ENCODE measurements around the gene KCNN3. TPM values are rescaled to one million over a fixed set of nuclear protein-coding genes. Genes with fewer than 3 reads are reported as not detected.

KCNN3 gene
- total RNA-seq, 2 donors from 2014 or later: 0.04 to 0.32 TPM

DNA sequence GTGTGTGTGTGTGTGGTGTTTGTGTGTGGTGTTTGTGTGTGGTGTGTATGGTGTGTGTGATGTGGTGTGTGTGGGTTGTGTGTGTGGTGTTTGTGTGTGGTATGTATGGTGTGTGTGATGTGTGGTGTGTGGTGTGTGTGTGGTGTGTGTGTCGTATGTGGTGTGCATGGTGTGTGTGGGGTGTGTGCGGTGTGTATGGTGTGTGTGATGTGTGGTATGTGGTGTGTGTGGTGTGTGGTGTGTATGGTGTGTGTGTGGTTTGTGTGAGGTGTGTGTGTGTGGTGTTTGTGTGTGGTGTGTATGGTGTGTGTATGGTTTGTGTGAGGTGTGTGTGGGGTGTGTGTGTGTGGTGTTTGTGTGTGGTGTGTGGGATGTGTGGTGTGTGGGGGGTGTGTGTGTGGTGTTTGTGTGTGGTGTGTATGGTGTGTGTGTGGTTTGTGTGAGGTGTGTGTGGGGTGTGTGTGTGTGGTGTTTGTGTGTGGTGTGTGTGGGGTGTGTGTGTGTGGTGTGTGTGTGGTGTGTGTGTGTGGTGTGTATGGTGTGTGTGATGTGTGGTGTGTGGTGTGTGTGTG, 155.9 kb downstream of the KCNN3 start:
- ATAC-seq: peak in 1 of 2 donors; percentile 47
- H3K9me3 Mint-ChIP-seq: no peaks in the 10 kb centered on the region
- no peak overlapping the region for H3K27ac Mint-ChIP-seq
- H3K36me3 Mint-ChIP-seq: no peaks in the 10 kb centered on the region
- DNase-seq (ENCODE audit: low spot score in 2 of 2): no peak

DNA sequence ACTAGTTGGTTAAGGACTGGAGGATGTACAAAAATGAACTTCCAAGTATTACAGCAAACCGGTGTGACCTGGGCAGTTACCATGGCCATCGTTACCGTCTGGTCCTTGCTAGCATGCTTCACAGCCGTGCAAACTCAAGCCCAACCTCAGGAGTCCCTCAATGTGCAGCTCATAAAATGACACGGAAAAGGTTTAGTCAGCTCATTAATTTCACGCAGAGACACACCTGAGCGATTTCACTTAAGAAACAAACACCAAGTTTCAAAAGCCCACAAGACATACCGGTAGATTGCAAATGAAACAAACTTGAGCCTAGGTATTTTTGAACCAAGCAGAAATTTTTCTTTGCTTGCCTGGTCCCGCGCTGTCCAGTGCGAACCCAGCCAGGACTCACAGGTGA, 157.1 kb downstream of the KCNN3 start:
- no peak for DNase-seq (ENCODE audit: low spot score in 2 of 2)
- Mint-ChIP-seq H3K36me3 (no peaks in the 10 kb centered on the region), H3K27ac (no peak overlapping the region), H3K9me3 (no peaks in the 10 kb centered on the region)
- ATAC-seq: no peak

GRCh38 chr1:154712166-154712810, 157.8 kb downstream of the KCNN3 start:
- no peaks in the 10 kb centered on the region for H3K9me3 Mint-ChIP-seq
- peak overlapping the region in 1 of 2 donors; percentile 47 for H3K27ac Mint-ChIP-seq
- no peak for ATAC-seq
- DNase-seq (ENCODE audit: low spot score in 2 of 2): no peak
- no peaks in the 10 kb centered on the region for H3K36me3 Mint-ChIP-seq

DNA sequence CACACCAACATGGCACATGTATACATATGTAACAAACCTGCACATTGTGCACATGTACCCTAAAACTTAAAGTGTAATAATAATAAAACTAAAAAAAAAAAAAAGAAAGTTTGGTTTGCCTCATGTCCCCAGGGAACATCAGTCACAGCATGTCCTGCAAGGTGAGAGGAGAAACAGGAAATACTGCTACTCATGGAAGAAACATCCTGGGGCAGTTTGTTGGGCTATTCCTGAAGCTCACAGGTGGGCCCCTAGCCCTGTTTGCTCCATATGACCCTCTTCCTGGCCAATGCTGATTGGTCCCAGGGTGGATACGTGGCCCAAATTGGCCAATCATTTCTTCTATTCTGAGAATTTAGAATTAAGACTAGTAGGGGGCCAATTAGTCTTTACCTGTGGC, 158.7 kb downstream of the KCNN3 start:
- Mint-ChIP-seq H3K36me3 (no peaks in the 10 kb centered on the region), H3K9me3 (no peaks in the 10 kb centered on the region), H3K27ac (no peak overlapping the region)
- DNase-seq (ENCODE audit: low spot score in 2 of 2): no peak
- no peak for ATAC-seq

- no peaks in the 10 kb centered on the region for H3K36me3 Mint-ChIP-seq
- no peaks in the 10 kb centered on the region for H3K9me3 Mint-ChIP-seq
- DNase-seq (ENCODE audit: low spot score in 2 of 2) (no peak), ATAC-seq (no peak)
- no peak overlapping the region for H3K27ac Mint-ChIP-seq
These were observed 160.0 kb downstream of the KCNN3 start for GRCh38 chr1:154710106-154710505.

- Mint-ChIP-seq H3K9me3 (no peaks in the 10 kb centered on the region), H3K36me3 (no peaks in the 10 kb centered on the region), H3K27ac (no peak overlapping the region)
- no peak for DNase-seq (ENCODE audit: low spot score in 2 of 2)
- ATAC-seq: no peak
These were observed 162.1 kb downstream of the KCNN3 start for GRCh38 chr1:154707901-154708463.

GRCh38 chr1:154706851-154707250, 163.2 kb downstream of the KCNN3 start:
- no peak overlapping the region for H3K27ac Mint-ChIP-seq
- no peaks in the 10 kb centered on the region for H3K9me3 Mint-ChIP-seq
- ATAC-seq: no peak
- DNase-seq (ENCODE audit: low spot score in 2 of 2): no peak
- no peaks in the 10 kb centered on the region for H3K36me3 Mint-ChIP-seq

DNA sequence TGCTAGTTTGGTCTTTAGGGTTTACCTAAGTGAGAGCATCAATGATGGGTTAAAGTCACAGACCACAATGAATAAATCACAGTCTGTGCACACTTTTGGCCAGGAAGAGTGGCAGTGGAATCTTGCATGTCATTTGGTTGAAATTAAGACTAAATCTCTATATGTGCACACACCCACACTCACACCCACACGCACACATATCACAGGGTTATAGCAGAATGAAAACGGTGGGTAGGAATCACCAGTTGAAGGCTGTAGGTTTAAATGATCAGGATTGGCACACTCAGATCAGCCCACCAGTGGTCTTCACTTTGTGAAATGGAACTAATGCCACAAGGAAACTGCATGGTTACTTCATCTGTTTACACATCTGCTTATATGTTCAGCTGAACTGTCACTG, 164.5 kb downstream of the KCNN3 start:
- Mint-ChIP-seq H3K36me3 (no peaks in the 10 kb centered on the region), H3K9me3 (no peaks in the 10 kb centered on the region), H3K27ac (no peak overlapping the region)
- no peak for ATAC-seq
- no peak for DNase-seq (ENCODE audit: low spot score in 2 of 2)

GRCh38 chr1:154703170-154703569, 166.9 kb downstream of the KCNN3 start:
- ATAC-seq (no peak), DNase-seq (ENCODE audit: low spot score in 2 of 2) (no peak)
- H3K27ac Mint-ChIP-seq: no peak overlapping the region
- no peaks in the 10 kb centered on the region for H3K36me3 Mint-ChIP-seq
- H3K9me3 Mint-ChIP-seq: no peaks in the 10 kb centered on the region

GRCh38 chr1:154698320-154699096, 171.6 kb downstream of the KCNN3 start:
- H3K9me3 Mint-ChIP-seq: no peaks in the 10 kb centered on the region
- H3K27ac Mint-ChIP-seq: no peak overlapping the region
- H3K36me3 Mint-ChIP-seq: no peaks in the 10 kb centered on the region
- peak; percentile 99 for ATAC-seq
- DNase-seq (ENCODE audit: low spot score in 2 of 2): peak in 1 of 2 donors; percentile 18

GRCh38 chr1:154697710-154698109, 172.4 kb downstream of the KCNN3 start:
- no peak for ATAC-seq
- no peaks in the 10 kb centered on the region for H3K9me3 Mint-ChIP-seq
- DNase-seq (ENCODE audit: low spot score in 2 of 2): no peak
- H3K27ac Mint-ChIP-seq: no peak overlapping the region
- H3K36me3 Mint-ChIP-seq: no peaks in the 10 kb centered on the region

- Mint-ChIP-seq H3K27ac (no peak overlapping the region), H3K36me3 (no peaks in the 10 kb centered on the region), H3K9me3 (no peaks in the 10 kb centered on the region)
- DNase-seq (ENCODE audit: low spot score in 2 of 2) (no peak), ATAC-seq (no peak)
These were observed 173.6 kb downstream of the KCNN3 start for GRCh38 chr1:154696456-154696855.

DNA sequence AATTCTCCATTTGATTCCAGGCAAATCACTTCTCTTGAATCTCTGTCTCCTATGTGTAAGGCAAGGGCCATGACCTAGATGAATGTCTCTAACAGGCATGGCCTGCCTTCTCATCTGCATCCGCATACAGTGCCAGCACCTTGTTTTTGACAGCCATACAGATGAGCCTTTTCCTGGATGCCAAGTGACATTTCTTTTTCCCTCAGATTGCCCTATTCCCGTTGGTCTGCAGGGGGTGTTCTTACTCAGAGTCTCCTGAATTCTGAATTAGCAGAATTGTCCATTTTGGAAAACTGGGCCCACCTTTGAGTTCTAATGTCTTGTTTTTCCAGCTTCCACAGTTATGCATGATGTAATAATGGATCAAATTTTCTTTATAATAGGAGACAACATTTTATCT, 174.1 kb downstream of the KCNN3 start:
- no peaks in the 10 kb centered on the region for H3K9me3 Mint-ChIP-seq

DNA sequence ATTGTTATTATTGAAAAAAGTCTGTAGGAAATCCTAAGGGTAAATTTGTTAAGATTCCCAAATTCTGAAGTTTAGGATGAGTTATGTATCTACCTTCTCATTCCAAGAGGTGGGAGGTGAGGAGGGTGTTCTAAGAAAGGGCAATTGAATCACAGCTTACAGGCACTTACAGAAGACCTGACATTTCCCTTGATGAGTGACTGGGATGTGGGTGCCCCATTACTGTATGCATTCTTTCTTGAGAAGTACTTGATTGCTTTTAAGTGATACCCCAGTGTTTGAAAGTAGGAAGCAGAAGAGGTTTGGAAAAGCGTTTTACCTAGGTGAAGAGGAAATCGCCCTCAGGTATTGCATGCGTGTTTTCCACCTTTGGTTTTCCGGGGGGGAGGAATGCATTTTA, 175.1 kb downstream of the KCNN3 start:
- no peaks in the 10 kb centered on the region for H3K36me3 Mint-ChIP-seq

More for the DNA sequence above, 174.1 kb downstream of the KCNN3 start:
- DNase-seq (ENCODE audit: low spot score in 2 of 2): no peak
- ATAC-seq: no peak
- no peaks in the 10 kb centered on the region for H3K36me3 Mint-ChIP-seq
- H3K27ac Mint-ChIP-seq: no peak overlapping the region

GRCh38 chr1:154689083-154689482, 181.0 kb downstream of the KCNN3 start:
- ATAC-seq (no peak), DNase-seq (ENCODE audit: low spot score in 2 of 2) (no peak)
- Mint-ChIP-seq H3K36me3 (no peaks in the 10 kb centered on the region), H3K27ac (no peak overlapping the region), H3K9me3 (no peaks in the 10 kb centered on the region)

More for the DNA sequence above, 175.1 kb downstream of the KCNN3 start:
- Mint-ChIP-seq H3K27ac (no peak overlapping the region), H3K9me3 (no peaks in the 10 kb centered on the region)
- DNase-seq (ENCODE audit: low spot score in 2 of 2) (no peak), ATAC-seq (no peak)

GRCh38 chr1:154686507-154686906, 183.6 kb downstream of the KCNN3 start:
- H3K9me3 Mint-ChIP-seq: no peaks in the 10 kb centered on the region
- no peak for ATAC-seq
- no peak for DNase-seq (ENCODE audit: low spot score in 2 of 2)
- no peaks in the 10 kb centered on the region for H3K36me3 Mint-ChIP-seq
- H3K27ac Mint-ChIP-seq: no peak overlapping the region

GRCh38 chr1:154683820-154684219, 186.3 kb downstream of the KCNN3 start:
- H3K27ac Mint-ChIP-seq: peak overlapping the region in 1 of 2 donors; percentile 13
- no peaks in the 10 kb centered on the region for H3K9me3 Mint-ChIP-seq
- no peak for DNase-seq (ENCODE audit: low spot score in 2 of 2)
- ATAC-seq: no peak
- H3K36me3 Mint-ChIP-seq: peaks cover 3 to 5% of the 10 kb centered on the region in 2 donors
